ENCODE results near the gene NCK2.

Gene NCK2

DNA sequence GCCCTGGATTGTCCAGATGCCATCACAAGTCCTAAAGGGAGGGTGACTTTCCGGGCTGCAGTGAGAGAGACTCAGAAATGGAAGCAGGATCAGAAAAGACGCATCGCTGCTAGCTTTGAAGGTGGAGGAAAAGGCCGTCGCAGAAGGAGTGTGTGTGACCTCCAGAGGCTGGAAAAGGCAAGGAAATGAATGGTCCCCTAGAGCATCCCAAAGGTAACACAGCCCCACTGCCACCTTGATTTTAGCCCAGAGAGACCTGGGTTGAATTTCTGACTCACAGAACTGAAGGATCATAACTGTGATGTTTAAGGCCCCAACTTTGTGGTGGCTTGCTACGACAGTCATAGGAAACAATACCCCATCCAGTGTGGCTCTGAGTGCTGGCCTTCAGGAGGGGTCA, 8.6 kb upstream of the NCK2 start:
- DNase-seq (ENCODE audit: low read depth): no peak

DNA sequence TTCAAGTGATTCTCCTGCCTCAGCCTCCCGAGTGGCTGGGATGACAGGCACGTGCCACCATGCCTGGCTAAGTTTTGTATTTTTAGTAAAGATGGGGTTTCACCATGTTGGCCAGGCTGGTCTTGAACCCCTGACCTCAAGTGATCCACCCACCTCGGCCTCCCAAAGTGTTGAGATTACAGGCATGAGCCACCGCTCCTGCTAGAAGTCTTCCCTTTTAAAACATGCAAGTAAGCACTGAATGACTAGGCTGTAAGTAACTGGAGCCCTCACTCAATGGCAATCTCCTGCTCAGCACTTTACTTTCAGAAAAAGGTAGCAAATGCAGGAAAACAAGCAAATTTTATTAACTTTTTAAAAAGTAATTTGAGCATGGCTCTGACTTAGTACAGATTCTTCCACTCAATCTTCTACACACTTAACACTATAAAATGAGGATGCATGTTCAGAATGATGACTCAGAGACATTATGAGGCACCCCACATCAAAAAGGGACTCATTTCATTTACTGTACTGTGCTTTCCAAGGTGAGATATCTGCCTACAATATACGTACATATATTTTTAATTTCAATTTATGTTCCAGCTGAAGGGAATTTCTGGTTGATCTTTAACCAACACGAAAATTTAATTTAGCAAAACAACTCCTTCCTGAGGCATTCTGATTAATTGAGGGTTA, 6.6 kb upstream of the NCK2 start:
- DNase-seq (ENCODE audit: low read depth): no peak

DNA sequence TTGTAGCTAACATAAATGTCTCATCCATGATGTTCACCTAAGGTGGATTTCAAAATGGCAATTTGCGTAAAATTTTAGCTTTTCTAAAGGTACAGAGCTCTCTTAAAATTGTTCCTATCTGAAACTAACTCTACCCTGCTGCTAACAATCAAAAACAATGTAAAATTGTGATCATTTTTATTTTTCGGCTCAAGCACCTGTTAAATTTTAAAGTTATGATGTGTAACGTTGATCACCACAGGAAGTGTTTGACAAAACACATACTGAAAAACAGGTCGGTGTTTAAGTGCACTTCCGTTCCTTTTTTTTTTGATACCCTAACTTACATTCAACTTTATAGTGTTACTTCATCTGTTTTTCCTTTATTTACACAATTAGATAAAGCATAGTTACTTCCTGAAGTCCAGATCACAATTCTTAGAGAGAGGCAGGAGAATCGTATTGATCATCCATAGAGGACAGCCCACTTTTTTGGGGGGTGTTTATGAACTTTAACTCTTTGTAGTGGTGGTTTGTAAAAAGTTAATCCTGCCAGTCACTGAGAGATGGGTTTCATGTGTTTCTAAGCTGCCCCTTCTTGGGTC, 6.0 kb upstream of the NCK2 start:
- no peak for DNase-seq (ENCODE audit: low read depth)

DNA sequence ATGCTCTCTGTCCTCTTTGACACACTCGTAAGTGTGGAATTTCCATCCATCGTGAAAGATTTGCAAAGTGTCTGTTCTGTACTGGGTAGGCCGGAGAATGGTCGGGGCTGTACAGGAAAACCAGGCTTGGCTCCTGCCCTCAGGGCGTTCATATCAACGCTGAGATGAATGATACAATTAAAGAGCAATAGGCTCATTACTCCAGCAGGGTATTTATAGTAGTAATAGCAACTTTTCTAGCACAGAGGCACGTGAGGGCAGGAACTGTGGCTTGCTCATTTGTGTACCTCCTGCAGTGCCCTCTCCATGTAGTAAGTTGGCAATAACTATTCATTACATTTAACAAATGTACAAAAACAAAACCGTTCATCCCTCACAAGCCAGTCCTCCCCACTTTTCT, 5.3 kb upstream of the NCK2 start:
- DNase-seq (ENCODE audit: low read depth): no peak

DNA sequence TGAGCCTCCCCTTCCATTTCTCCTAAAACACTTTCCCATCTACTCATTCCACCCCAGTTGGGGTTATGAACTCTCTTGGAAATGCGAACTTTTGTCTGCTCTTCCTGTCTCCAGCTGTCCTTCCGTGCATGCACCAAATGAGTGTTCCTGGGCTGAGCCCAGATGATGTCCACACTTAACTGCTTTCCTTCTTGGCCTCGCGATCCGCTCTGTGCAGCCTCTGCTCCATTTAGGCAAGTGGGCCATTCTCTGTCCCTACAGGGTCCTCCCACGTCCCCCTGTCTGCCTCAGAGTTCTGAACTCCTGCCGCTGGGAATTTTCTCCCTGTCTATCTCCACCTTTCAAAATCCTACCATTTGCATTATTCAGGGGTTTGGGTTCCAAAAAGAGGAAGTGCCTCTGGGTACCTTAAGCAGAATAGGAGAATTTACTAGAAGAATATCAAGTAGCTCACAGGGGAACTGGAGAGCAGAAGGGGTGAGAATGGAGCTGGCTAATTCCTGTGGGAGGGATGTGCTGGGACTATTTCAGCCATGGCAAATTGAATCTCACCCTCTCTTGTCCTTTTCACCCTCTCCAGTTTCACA, 4.7 kb upstream of the NCK2 start:
- DNase-seq (ENCODE audit: low read depth): no peak

DNA sequence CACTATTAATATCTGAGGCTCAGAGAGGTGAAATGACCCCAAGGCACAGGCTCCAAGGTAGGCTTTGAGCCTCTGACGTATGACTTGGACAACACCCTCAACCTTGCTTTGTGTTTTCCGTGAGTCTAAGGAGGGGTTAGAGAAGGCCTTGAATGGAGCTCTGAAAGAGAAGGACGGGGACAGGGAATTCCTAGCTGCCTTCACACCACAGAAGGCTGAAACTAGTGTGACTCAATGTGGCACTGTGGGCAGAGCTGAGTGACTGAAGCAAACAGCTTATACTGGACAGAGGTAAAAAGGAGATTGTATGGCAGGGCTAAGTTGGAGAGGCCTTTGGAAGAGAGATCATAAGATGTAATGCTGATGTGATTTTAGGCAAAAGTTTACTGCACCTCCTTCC, 3.5 kb upstream of the NCK2 start:
- no peak for DNase-seq (ENCODE audit: low read depth)

DNA sequence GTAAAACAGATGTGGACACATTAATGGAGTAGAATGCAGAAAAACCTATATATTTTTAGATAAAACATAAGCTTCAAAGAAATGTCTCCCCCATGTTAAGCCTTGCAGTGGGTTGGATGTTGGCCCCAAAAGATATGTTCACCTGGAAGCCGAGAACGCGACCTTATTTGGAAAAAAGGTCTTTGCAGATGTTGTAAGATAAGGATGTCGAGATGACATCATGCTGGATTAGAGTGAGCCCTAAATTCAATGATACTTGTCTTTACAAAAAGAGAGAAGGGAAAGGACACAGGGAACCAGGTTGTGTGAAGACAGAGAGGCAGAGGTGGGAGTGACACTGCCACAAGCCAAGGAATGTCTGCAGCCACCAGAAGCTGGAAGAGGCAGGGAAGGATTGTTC, 3.1 kb upstream of the NCK2 start:
- no peak for DNase-seq (ENCODE audit: low read depth)

DNA sequence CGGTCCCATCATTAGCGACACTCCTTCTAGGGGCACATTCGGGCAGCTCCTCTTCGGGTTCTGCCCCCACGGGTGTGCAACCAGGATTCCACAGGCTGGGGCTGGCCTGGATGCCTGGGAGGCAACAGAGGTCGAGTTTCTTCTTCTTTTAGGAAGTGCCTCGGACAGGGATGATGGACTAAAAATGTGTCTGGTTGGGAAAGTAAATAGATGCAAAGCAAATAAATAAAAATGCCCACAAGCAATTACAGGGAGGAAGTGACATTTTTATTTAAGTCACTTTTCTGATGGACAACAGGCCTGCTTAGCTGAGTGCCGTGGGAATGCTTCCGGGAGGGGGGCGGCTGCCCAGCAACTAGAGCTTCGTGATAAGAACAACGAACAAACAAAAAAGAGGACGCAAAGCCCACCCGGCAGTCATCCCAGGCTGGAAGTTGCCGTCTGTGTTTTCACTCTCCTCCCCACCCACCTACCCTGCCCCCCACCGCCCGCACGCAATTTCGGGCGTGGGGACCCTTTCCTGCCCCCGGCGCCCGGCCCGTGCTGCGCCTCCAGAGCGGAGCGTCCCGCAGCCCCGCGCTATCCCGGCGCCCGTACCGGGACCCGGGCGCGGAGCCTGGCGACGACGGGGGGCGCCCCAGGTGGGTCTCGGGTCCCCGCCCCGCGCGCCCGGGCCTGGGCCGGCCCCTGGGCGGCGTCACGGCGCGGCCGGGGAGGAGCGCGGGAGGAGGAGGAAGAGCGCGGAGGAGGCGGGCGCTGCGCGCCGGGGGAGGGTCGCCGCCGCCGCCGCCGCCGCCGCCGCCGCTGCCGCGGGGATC, 412 bp upstream of the NCK2 start:
- no peak for DNase-seq (ENCODE audit: low read depth)

DNA sequence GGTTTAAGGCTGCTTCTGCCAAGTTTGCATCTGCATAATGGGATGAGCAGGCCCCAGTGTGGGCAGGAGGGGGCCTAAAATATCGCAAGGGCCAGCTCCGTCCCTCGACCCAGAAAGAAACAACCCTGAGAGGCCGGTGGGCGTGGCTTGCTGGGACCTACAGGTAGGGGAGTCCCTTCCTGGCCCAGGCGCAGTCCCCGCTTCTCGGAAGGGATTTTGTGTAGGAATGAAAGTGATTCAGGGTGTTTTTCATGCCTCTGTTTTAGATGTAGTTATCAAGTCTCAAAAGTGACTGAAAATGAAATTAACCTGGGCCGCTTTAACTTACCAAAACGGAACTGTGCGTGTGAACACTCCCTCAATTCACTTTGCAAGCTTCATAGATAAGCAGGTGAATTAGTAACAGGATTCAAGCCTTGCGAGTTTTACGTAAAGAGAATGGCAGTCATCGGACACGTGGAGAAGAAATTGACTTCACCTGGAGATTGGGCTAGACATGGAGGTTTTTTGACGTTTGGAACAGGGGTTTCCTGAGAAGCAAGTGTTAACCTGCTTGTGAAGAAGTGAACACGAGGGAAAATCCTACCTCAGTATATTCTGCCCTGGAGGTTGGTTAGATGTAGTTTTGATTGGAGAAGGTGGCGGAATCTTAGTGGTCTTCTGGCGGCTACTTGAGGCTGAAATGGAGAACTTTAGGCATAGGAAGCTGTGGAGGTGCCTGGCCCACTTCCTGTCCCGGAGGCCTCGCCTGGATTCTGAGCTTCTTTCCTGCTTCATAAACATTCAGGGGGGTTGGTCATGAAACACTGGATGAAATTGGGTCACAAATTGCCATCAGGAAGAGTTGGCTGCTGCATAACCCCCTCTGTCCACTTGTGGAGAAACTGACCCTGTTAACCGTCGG, 1.7 kb downstream of the NCK2 start:
- no peak for DNase-seq (ENCODE audit: low read depth)

DNA sequence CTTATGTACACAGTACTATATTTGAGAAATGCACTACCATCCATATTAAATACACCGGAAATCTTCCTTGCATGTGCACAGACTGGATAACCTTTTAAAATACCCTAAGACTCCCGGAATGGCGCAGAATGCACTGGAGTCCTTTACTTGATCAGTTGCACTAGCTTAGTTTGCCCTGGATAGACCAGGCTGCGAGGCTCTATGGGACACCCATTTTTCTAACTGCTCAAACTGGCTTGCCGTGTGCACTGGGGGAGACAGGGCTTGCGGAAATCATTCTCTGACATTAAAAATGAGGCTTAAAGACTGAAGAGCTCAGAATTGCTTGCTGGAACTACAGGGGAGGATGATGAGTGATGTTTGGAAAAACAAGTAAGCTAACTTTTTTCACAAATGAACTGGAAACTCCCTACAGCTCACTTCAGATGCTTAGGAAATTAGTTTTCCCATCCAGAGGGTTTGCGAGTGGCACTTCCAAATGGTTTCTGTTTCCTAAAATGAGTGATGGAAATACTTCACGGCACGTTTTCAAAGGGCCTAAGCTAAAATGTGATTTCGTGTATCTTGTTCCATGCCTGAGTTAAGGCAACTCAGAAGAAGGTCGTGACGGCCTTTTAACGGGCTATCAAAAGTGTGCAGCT, 2.7 kb downstream of the NCK2 start:
- DNase-seq (ENCODE audit: low read depth): no peak

DNA sequence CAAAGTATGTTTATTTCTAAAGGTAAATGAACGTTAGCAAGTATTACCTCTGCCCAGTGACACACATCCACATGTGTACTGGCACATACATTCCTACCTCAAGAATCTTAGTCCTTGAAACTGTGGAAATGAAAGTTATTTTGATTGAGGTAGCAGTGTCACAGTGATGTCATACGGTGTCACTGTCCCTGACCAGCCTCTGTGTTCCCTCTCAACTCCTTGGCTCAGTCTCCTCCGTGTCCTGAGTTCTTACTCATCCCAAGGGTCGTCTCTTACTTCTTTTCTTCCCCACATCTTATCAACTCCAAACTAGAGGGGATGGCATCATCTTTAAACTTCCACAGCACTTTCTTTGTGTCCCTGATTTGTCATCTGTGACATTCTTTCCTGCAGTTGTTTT, 3.3 kb downstream of the NCK2 start:
- DNase-seq (ENCODE audit: low read depth): no peak

DNA sequence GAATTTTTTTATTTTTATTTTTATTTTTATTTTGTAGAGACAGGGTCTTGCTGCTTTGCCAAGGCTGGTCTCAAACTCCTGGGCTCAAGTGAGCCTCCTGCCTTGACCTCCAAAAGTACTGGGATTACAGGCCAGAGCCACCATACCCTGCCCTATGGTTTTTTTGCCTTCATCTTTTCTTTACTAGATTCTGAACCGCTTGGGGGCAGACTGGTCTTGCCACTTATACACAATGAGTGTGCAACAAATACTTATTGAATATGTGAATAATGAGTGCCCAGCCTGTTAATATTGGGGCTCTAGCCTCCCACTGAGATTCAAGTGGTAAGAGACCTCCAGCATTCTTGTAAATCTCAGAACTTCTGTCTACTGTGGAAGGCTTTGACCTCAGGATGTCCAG, 3.9 kb downstream of the NCK2 start:
- DNase-seq (ENCODE audit: low read depth): no peak

DNA sequence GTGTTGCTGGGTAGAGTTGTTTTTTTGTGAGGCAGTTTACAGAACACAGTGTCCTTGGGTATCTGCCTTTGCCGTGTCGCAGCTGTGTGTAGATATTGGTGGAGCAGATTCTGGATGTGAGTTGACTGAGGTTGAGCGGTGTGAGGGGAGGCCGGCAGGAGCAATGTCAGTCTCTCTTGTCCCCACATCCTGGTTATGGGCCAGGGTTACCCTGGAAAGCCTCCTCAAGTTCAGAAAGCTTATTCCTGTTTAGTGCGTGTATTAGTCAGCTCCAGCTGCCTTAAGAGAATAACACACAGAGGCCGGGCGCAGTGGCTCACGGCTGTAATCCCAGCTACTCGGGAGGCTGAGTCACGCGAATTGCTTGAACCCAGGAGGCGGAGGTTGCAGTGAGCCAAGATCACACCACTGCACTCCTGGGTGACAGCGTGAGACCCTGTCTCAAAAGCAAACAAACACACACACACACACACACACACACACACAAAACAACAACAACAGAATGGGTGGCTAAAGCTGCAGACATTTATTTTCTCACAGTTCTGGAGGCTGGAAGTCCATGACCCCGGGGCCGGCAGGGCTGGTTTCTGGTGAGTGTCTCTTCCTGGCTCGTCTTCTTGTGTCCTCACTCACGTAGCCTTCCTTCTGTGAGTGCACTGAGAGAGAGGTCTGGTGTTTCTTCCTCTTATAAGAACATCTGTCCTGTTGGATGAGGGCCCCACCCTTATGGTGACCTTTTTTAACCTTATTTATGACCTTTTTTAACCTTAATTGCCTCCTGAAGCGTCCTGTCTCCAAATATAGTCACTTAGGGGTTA, 5.1 kb downstream of the NCK2 start:
- DNase-seq (ENCODE audit: low read depth): no peak

DNA sequence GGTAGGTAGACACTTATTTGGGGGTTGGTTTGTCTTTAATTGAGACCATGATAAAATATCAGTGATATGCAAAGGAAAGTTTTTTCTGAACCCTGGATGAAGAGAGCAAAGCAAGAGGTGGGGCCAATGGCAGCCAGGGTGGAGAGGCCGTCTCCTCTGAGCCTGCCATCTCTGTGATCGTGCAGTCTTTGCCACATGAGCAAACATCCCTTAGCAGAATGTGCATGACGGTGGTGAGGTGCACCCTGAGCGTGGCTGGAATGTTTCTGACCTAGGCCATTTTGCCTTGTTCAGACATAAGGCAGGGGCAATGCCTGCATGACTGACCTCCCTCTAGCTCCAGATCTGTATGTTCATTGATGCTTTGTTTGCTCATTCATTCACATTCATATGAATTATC, 6.0 kb downstream of the NCK2 start:
- no peak for DNase-seq (ENCODE audit: low read depth)

DNA sequence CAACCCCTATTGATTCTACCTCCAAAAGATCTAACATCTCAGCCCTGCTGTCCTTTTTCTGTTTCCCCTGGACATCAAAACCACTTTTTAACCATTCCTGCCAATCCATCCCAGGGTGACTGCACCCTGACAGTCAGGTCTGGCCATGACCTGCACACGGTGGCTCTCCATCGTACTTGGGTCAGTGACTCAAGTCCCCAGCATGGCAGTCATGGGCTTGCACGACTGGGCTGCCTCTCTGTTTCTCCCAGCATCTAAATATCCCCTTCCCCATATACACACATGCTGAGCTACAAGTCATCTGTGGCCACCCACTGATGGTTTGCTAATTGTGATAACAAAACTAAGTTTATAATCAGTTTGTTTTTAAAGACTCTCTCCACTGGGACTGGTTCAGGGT, 6.6 kb downstream of the NCK2 start:
- DNase-seq (ENCODE audit: low read depth): no peak

DNA sequence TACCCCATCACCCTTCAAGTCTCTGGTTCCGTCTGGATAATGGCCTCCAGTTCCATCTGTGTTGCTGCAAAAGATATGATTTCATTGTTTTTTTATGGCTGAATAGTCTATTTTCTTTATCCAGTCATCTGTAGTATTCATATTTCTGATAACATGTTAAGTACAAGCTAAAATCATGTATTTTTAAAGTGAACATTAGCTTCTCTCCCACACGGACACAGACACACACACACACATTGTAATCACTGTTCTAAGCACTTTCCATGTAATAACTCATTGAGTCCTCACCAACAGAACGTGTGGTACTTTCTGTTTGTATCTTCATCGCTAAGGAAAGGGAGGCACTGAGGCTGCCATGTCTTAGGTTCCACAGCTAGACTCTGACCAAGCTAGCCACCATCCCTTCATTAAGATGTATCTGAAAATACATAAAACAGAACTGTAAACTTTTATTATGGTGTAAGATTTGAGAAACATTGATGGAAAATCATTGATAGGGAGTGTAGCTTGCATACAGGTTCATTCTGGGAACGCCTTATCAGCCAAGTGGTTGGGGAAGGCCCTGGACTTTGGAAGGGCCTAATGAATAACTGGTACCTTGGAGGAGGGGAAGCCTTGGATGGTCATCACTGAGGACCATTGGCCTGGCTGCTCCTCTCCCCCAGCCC, 8.1 kb downstream of the NCK2 start:
- DNase-seq (ENCODE audit: low read depth): no peak

DNA sequence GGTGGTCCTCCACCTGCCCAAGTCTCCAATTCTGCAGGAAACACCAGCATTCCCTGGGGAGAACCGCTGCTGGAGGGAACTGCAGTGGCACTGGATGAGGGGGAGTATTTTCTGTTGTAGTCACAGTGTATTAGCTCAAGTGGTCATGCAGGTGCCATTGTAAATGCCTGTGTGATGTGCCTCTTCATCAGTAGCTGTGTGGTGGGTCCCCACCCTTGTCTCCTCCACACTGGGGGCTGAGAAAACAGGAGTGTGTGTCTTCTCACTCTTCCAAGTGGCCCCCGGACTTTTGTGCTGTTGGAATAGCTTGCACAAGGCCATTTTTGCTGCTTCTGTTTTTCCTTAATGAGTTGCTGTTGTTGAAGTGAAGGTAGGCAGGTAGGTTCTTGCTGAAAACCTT, 8.7 kb downstream of the NCK2 start:
- no peak for DNase-seq (ENCODE audit: low read depth)

DNA sequence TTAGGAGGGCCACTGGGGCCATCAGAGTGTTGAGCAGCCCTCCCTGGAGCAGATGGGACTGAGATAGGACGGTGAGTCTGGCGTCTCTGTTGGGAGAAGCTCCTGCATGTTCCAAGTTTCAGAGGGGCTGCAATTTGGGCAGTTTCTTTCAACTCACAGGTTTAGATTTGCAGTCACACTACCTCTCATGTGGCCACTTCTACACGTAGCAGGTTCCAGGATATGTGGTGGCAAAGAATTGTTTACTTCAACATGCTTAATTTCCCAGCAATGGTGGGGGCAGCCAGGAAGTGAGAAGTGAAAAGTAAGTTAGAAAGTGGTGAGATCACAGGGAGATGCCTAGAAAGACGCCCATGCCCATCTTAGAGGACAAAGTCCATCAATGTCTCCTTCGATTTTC, 9.3 kb downstream of the NCK2 start:
- no peak for DNase-seq (ENCODE audit: low read depth)

DNA sequence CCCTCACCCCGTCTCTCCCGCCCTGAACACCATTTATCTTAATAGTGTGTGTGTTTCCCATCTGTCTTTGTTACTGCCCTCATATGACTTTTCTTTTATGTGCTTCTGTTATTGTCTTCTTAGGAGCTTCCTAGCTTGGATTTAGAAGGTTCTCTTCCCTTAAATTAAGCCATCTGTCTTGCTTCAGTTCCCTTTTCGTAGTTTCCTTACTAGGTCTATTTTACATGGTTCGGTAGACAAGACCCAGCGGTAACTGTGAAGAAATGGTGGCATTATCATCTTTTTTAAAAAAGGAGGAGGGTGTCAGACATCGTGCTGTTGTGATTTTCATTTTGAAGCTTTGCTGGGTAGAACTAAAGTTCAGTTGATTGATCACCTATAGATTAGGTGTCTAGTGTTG, 10.3 kb downstream of the NCK2 start:
- no peak for DNase-seq (ENCODE audit: low read depth)

DNA sequence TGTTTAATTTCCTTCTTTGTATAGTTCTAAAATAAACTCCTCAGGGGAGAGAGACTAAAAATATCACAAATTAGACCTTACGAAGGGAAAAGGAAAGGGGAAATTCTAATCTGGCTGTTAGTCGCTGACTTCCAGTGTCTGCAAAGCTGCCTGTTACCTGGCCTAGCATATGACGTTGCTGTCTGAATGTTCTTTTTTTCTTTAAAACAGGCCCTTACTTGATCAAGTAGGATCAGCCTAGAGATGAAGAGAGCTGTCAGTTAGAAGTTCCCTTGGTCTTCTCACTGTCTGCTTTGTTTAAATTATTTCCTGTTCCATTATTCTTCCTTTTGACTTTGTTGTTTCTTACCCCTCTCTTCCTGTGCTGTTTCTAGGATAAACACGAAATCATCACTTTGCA, 11.2 kb downstream of the NCK2 start:
- DNase-seq (ENCODE audit: low read depth): no peak

Measured in HS-5 (cell line).